ENCODE results near the gene CTNNBL1. TPM values are rescaled to one million over a fixed set of nuclear protein-coding genes. Genes with fewer than 3 reads are reported as not detected.
A peak's percentile ranks its signal among the peaks of the same experiment; 100 is the strongest.

CTNNBL1 gene
- total RNA-seq, 2 donors from 2014 or later: 35.0 to 37.6 TPM

- ATAC-seq (no peak), DNase-seq (no peak)
- intact Hi-C loops (cut with DNase I, micrococcal nuclease): no loop called here
These were observed 205.5 kb downstream of the CTNNBL1 start for GRCh38 chr20:37899105-37900045.

GRCh38 chr20:37901240-37901639, 207.4 kb downstream of the CTNNBL1 start:
- intact Hi-C loops (cut with DNase I, micrococcal nuclease): no loop called here
- ATAC-seq (no peak), DNase-seq (no peak)

- intact Hi-C loops (cut with DNase I, micrococcal nuclease): no loop called here
- ATAC-seq (peak; percentile 79), DNase-seq (peak in 1 of 2 donors; percentile 39)
These were observed 208.0 kb downstream of the CTNNBL1 start for GRCh38 chr20:37901654-37902503.

GRCh38 chr20:37902504-37903313, 208.9 kb downstream of the CTNNBL1 start, which contains the start of gene VSTM2L:
TSS of gene VSTM2L (plus strand) at chr20:37903127. CDS start at chr20:37903351, 224 bp downstream.
- peak; percentile 73 for ATAC-seq
- DNase-seq: peak; percentile 27 to 33
- intact Hi-C loops (cut with DNase I, micrococcal nuclease): no loop called here

GRCh38 chr20:37903317-37904007, 209.6 kb downstream of the CTNNBL1 start:
- DNase-seq (no peak), ATAC-seq (no peak)
- intact Hi-C loops (cut with DNase I, micrococcal nuclease): no loop called here

- ATAC-seq (no peak), DNase-seq (no peak)
- intact Hi-C loops (cut with DNase I, micrococcal nuclease): no loop called here
These were observed 210.3 kb downstream of the CTNNBL1 start for GRCh38 chr20:37904008-37904642.

- intact Hi-C loops (cut with DNase I, micrococcal nuclease): no loop called here
- no peak for DNase-seq
- no peak for ATAC-seq
These were observed 211.1 kb downstream of the CTNNBL1 start for GRCh38 chr20:37904845-37905373.

GRCh38 chr20:37905671-37906613, 212.1 kb downstream of the CTNNBL1 start:
- no peak for DNase-seq
- intact Hi-C loops (cut with DNase I, micrococcal nuclease): no loop called here
- no peak for ATAC-seq

GRCh38 chr20:37907330-37907676, 213.5 kb downstream of the CTNNBL1 start:
- ATAC-seq (no peak), DNase-seq (no peak)
- intact Hi-C loops (cut with DNase I, micrococcal nuclease): no loop called here

GRCh38 chr20:37907677-37908401, 214.0 kb downstream of the CTNNBL1 start:
- intact Hi-C loops (cut with DNase I, micrococcal nuclease): no loop called here
- DNase-seq (no peak), ATAC-seq (no peak)

- no peak for DNase-seq
- intact Hi-C loops (cut with DNase I, micrococcal nuclease): no loop called here
- ATAC-seq: no peak
These were observed 217.4 kb downstream of the CTNNBL1 start for GRCh38 chr20:37911261-37911660.

- intact Hi-C loops (cut with DNase I, micrococcal nuclease): no loop called here
- DNase-seq (peak; percentile 31 to 44), ATAC-seq (peak; percentile 24)
These were observed 218.0 kb downstream of the CTNNBL1 start for GRCh38 chr20:37911838-37912281.

GRCh38 chr20:37912874-37913273, 219.0 kb downstream of the CTNNBL1 start:
- DNase-seq: no peak
- intact Hi-C loops (cut with DNase I, micrococcal nuclease): no loop called here
- no peak for ATAC-seq

- intact Hi-C loops (cut with DNase I, micrococcal nuclease): no loop called here
- no peak for ATAC-seq
- no peak for DNase-seq
These were observed 219.9 kb downstream of the CTNNBL1 start for GRCh38 chr20:37913567-37914366.

- ATAC-seq (no peak), DNase-seq (no peak)
- intact Hi-C loops (cut with DNase I, micrococcal nuclease): no loop called here
These were observed 220.5 kb downstream of the CTNNBL1 start for GRCh38 chr20:37914367-37914671.

All from left colon (tissue), 2 donors.